ENCODE results near the gene LY6G5C.

LY6G5C gene

DNA sequence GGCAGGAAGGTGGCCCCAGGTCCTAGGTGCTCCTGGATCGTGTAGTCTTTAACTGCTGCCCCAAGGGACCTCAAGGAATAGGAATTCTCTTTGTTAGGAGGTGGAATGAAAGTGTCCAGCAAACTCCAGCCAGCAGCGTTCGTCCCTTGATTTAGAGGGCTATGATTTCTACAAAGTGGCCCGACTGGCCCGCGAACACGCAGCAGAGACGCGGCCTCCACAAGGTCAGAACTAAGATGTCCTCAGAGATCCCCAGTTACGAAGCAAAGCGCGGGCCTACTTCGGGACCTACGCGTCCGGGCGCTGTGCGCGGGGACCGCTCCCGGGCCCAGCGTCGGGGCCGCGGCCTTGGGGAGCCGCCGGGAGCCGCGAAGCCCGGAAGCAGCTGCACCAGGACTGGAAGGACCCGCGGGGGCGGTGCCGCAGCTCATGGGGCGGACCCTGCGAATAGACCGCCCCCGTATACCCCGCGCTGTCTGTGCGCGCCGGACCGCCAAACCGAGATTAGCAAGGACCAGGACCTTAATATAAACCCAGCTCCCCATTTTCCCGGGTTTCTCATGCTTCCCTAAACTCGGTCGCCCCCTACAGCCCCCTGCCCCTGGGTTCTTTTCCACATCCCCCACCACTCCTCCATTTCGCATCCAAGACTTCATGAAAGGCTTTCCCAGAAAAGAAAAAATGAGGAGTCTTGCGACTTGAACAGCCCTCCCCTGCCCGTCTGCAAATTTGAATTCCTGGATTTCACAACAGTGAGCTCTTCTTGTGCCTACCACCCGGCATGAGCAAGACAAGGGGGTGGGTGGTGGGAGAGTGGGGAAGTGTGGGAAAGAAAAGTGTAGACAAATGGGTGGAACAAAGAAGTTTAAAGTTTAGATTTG, 20.2 kb downstream of the LY6G5C start, which contains the start of gene C6orf47:
Gene C6orf47, minus strand, starts transcription at position 398 of the 881 bp plus-strand sequence. CDS start 831 bp downstream, outside the sequence.
- DNase-seq = peak; percentile 79

DNA sequence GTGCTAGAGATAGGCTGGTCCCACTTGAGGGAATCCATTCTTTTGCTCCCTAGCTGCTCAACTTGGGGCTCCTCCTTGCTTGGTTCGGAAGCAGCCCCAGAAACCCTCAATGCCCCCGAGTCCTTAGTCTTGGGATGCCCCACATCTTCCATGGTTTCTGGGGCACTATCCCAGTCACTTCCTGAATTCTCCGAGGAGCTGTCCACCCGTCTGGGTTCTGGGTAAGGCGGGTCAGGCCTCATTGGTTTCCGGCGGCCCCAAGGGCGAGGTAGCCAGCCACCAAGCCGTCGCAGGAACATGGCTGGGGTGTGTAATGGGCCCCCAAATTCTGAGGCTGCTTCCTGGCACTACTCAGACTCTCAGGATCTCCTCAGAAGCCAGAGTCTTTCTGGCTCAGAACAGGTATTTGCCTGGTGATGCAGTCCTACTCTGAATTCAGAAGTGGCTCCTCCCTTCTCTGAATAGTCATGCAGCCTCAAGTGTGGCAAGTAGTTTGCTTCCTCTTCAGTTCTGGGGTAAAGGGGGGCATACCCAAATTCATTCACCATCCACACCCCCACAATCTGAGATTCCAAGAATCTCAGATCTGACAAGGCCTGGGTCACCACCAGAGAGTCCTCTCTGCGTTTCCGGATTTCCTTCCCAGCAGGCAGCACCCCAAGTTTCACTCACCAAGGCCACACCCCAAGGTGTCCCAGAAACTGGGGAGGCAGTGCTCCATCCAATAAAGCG, 21.1 kb downstream of the LY6G5C start:
- peak; percentile 0 for DNase-seq

DNA sequence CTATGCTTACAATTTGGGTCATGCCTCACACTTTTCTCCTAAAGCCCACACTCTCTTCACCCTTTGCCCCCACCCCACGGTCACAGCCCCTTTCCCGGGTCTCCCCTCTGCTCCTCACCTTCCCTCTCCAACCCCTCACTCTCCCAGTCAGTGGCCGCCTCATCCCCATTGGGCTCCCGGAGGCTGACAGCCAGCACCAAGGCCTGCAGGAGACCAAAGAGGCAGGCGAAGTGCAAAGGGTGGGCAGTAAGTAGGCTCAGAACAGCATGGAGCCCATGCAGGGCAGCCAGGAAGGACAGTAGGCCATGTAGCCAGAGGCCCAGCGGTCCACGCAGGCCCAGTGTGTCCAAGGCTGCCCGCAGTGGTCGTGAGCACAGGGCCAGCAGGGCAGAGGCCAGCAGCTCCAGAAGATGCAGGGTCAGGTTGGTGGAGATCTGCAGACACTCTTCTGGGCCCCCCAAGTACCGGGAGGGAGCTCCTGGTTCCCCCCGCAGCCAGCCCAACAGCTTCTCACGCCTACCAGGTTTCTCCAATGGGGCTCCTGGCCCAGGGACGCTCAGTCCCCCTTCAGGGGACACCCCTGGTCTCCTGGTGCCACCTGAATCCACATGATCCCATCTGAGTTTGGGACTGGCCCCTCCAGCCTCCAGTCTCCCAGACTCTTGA, 21.8 kb downstream of the LY6G5C start:
- no peak for DNase-seq

DNA sequence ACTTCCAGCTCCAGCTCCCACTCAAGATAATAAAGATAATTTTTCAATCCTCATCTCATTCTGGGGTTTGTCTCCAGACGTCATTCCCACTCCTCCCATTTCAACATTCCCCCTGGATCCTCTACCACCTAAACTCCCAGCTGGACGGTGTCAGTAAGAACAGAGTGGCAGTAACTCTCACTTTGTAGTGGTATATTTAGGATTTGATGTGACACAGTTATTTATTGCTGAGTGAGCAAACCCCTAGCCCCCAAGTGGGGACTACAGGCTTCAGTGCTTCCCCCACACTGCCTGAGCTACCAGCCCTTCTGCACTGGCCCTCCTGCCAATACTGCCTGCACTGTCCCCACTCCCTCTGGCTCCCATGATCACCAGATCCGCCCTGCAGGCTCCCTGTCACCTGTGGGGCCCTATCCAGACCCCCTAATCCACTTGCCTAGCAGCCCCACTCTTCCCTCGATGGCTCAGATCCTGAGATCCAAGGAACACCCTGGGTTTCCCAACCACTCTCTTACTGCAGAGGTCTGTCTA, 22.6 kb downstream of the LY6G5C start:
- DNase-seq = no peak

GRCh38 chr6:31657406-31658157, 23.3 kb downstream of the LY6G5C start:
- DNase-seq = no peak

GRCh38 chr6:31655349-31656237, 25.3 kb downstream of the LY6G5C start, which contains the start of gene APOM:
TSS of gene APOM (plus strand) at chr6:31655894. CDS start at chr6:31655967, 73 bp downstream.
- DNase-seq = no peak

DNA sequence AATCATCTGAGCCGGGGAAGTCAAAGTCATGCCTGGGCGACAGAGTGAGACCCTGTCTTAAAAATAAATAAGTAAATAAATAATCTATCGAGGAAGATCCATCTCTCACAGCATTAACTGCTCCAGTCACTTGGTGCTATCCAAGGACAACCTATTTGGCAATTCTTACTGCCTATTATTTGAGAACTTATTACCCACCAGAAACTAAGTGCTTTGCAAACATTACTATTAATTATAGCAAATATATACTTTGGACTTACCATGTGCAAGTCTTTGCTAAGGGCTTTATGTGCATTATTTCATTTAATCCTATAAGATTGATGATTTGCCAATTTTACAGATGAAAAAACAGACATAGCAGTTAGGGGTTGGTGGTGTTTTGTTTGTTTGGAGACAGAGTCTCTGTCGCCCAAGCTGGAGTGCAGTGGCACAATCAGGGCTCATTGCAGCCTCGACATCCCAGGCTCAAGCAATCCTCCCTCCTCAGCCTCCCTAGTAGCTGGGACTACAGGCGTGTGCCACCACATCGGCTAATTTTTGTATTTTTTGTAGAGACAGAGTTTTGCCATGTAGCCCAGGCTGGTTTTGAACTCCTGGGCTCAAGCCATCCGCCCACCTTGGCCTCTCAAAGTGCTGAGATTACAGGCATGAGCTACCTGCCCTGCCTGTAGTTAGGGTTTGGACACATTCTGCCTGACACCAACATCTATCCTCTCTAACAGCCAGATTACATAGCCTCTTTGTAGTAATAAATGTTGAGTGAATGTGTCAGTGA, 26.1 kb downstream of the LY6G5C start:
- no peak for DNase-seq

DNA sequence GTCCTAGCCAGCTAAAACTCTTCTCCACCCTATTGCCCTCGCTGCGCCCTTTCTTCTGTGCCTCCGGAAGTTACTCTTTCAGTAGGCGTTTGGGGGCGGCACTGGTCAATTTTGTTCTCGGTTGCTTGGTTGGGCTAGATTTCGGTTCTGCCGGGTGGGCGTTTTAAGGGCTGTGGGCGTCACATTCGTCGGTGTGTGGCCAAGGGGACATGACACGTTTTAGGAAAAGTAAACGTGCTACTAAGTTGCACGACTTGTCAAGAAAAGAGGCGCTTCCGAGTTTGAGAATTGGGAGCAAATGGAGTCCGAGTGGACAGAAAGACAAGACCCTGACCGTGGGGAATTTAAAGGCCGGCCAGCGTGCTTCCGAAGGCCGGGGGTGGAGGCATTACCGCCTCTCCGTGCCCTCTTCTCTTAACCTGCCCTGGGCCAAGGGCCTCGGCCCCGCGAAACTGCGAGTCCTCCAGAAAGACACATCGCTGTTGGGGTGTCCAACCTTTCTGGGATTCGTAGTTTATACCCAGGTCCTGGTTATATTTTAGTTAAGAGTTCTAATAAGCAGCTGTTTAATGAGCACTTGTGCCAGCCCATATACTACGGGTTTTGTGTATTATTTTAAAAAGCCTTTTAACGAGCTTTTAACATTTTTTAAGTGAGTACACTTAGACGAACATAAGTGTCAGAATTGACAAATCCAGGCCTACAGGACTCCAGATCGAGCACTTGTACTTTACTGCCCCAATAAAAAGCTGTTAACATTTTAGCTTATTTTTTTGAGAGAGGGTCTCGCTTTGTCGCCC, 27.7 kb downstream of the LY6G5C start:
- peak; percentile 91 for DNase-seq

- peak; percentile 37 for DNase-seq
Observed at GRCh38 chr6:31651602-31652191, 29.2 kb downstream of the LY6G5C start.

- no peak for DNase-seq
Observed at GRCh38 chr6:31645325-31645724, 35.5 kb downstream of the LY6G5C start.

DNA sequence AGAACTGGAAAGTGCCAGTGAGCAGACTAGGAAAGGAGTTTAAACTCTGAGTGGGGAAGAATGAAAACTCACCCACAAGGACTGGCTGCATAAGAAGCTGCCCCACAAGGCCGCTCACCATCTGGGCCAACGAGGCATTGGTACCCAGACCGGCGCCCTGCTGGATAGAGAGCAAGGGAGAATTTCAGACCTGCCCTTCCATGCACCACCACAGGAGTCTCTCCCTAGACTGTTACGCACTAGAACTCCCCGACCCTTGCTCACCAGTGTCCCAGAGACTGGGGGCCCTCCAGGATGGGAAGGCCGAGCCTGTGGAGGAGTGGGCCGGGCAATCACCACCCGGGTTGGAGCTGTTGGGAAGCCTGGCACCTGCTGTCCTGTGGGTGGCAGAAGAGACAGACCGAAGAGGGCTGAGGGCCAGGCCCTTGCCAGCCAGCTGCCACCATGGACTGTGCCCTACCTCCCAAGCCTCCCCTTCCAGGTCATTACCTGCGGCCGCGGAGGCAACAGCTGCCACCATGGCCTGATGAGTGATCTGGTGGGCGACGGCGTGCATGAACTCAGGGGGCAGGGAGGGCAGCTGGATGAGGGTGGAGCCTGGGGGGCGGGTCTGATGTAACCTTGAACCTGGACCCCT, 36.9 kb downstream of the LY6G5C start:
- DNase-seq = no peak

DNA sequence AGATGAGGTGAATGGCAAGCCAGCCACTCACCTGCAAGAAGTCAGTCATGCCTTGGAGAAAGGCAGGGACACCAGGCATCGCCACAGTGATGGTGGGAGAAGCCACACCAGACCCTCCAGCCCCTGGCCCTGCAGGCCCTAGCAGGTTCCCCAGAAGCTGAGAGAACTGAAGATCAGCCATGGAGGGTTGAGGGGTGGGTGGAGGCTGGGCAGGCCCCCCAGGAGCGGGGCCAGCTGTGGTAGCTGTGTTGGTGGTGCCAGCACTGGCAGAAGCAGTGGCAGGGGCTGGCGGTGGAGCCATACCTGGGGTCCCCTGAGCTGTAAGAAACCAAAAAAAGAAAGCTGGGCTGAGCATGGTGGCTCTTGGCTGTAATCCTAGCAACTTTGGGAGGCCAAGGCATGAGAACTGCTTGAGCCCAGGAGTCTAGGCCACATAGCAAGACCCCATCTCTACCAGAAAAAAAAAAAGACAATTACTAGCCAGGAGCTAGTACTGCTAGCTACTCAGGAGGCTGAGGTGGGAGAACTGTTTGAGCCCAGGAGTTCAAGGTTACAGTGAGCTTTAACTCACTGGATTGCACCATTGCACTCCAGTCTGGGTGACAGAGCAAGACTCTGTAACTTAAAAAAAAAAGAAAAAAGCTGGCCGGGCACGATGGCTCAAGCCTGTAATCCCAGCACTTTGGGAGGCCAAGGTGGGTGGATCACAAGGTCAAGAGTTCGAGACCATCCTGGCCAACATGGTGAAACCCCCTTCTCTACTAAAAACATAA, 37.9 kb downstream of the LY6G5C start:
- DNase-seq = no peak

GRCh38 chr6:31641370-31641769, 39.5 kb downstream of the LY6G5C start:
- no peak for DNase-seq

- no peak for DNase-seq
Observed at GRCh38 chr6:31640612-31641011, 40.3 kb downstream of the LY6G5C start.

GRCh38 chr6:31639449-31639861, 41.4 kb downstream of the LY6G5C start:
- DNase-seq = no peak

DNA sequence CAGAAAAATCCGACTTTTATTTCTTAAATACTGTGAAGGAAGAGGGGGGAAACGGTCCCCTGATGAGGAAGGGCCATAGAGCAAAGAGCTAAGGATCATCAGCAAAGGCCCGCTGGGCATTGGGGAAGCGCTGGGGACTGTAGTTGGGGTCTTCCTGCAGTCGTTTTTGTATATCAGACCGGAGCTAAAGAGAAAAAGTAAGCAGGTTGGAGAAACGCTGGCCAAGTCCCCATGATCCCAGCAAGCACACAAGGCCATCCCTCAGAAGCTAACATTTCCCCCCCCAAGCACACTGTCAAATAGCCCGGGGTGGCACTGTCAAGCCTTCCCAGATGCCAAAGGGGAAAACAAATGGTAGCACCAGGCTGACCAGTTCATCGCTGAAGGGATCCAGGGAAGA, 41.8 kb downstream of the LY6G5C start:
- no peak for DNase-seq

DNA sequence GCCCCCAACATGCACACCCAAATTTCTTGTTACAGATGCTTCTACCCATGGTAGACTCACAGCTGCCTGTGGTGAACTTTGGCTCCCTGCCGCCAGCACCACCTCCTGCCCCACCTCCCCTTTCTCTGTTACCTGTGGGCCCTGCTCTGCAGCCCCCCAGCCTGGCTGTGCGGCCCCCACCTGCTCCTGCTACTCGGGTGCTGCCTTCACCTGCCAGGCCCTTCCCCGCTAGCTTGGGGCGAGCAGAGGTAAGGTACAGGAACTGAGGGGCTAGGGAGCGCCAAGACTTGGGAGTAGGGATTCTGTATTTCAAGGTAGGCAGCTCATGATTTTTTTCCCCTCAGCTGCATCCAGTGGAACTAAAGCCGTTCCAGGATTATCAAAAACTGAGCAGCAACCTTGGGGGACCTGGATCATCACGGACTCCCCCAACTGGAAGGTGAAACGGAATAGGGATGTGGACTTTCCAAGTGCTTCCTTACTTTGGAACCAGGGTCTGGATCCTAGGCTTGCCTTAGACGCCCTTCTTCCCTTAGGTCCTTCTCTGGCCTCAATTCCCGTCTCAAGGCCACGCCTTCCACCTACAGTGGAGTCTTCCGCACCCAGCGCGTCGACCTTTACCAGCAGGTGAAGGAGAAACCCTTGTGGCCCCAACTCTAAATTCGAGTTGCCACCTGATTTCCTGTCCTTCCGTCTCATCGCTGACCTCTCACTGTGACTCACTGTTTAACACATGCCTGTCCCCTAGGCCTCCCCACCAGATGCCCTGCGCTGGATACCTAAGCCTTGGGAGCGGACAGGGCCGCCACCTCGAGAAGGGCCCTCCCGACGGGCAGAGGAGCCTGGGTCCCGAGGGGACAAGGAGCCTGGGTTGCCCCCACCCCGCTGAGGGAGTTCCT, 43.9 kb downstream of the LY6G5C start:
- DNase-seq = no peak

All from NCI-H774 (cell line).